Measurements from ENCODE around the gene CYB5A.

- TF ChIP-seq EP300 (IDR thresholded peaks at IDR 0.05; ENCODE audit: borderline replicate concordance in 1 of 2, low read depth in 1 of 2, low read length in 1 of 2): peak in 1 of 2 experiments; percentile 90; a peak in 2 of 4 replicates
- TF ChIP-seq, protein P1, sequence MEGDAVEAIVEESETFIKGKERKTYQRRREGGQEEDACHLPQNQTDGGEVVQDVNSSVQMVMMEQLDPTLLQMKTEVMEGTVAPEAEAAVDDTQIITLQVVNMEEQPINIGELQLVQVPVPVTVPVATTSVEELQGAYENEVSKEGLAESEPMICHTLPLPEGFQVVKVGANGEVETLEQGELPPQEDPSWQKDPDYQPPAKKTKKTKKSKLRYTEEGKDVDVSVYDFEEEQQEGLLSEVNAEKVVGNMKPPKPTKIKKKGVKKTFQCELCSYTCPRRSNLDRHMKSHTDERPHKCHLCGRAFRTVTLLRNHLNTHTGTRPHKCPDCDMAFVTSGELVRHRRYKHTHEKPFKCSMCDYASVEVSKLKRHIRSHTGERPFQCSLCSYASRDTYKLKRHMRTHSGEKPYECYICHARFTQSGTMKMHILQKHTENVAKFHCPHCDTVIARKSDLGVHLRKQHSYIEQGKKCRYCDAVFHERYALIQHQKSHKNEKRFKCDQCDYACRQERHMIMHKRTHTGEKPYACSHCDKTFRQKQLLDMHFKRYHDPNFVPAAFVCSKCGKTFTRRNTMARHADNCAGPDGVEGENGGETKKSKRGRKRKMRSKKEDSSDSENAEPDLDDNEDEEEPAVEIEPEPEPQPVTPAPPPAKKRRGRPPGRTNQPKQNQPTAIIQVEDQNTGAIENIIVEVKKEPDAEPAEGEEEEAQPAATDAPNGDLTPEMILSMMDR (IDR thresholded peaks at IDR 0.05): no peak
Measured at GRCh38 chr18:74256190-74256589, 35.6 kb downstream of the CYB5A start.
